ENCODE measurements around the gene KIF18A. TPM values are rescaled to one million over a fixed set of nuclear protein-coding genes. Genes with fewer than 3 reads are reported as not detected.

Gene KIF18A
- total and polyA plus RNA-seq, 2 of the 13 experiments (the other 11 are each of a cell fraction or from before 2014, with no cell fraction given), result 3.4 to 14.4 TPM

DNA sequence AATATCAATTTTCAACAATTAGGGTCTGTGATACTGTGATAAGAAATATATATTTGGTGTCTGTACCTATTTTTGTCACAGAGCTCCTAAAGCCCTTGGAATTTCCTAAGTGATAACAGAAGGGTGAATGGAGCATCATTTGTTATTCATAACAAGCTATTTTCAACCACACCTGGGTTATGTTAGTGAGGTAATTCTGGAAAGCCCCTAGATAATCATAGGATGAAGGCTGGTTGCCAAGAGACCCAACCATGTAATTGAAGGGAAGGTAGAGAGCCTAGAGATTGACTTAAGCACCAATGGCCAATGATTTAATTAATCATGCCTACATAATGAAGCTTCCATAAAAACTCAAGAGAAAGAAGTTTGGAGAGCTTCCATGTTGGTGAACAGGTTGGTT is 109.4 kb downstream of the KIF18A start:
- FAIRE-seq, result no peak
- no peak for ATAC-seq

More for the DNA sequence above, 109.4 kb downstream of the KIF18A start:
- Histone ChIP-seq H3K4me2 (ENCODE audit: low read depth, low read length) (no peak overlapping the region), H3K36me3 (replicated peaks in 1 of 2; ENCODE audit: control insufficient read depth in 1 of 2, insufficient read depth in 2 of 2, low read length in 2 of 2) (no peaks in the 10 kb centered on the region), H3K9ac (ENCODE audit: insufficient read depth, low read depth, low read length) (no peak overlapping the region), H3K4me3 (replicated peaks in 1 of 3; ENCODE audit: insufficient read depth in 1 of 3, low read depth in 2 of 3, low read length in 3 of 3) (no peak overlapping the region), H3K79me2 (ENCODE audit: insufficient read depth, low read length) (no peaks in the 10 kb centered on the region), H3K27me3 (ENCODE audit: control insufficient read depth in 1 of 2, insufficient read depth in 2 of 2, low read length in 2 of 2) (no peaks in the 10 kb centered on the region), H3K9me3 (ENCODE audit: low read length) (peaks cover 53% of the 10 kb centered on the region), H3K4me1 (ENCODE audit: insufficient read depth, low read length) (no peaks in the 10 kb centered on the region), H2AFZ (ENCODE audit: low read length) (no peak overlapping the region), H3K27ac (ENCODE audit: extremely low read length, insufficient read depth, low read length) (no peak overlapping the region), H4K20me1 (ENCODE audit: insufficient read depth, low read length) (no peaks in the 10 kb centered on the region)
- no TSS peak for BruUV-seq (replicated peaks)
- ChIA-PET POLR2A (no interaction called here), CTCF (ENCODE audit: low intra/inter-chr PET ratio, low total read pairs) (no interaction called here)
- no peak for DNase-seq (ENCODE audit: low spot score)
- no peak for TF ChIP-seq RARA (CRISPR knock-in tag; IDR thresholded peaks at IDR 0.05)
- TF ChIP-seq, protein P1, sequence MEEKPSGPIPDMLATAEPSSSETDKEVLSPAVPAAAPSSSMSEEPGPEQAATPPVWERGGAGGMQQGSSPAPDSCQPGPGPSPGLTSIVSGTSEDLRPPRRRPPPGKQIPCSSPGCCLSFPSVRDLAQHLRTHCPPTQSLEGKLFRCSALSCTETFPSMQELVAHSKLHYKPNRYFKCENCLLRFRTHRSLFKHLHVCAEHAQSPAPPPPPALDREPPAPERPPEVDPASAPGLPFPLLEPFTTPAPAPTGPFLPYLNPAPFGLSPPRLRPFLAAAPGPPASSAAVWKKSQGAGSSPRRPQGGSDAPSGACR (CRISPR knock-in tag; IDR thresholded peaks at IDR 0.05), result no peak
- no peak for TF ChIP-seq ZNF468 (CRISPR knock-in tag; IDR thresholded peaks at IDR 0.05)
- TF ChIP-seq CEBPB (IDR thresholded peaks at IDR 0.05; ENCODE audit: borderline replicate concordance, low read depth, low read length), result no peak
- no peak for TF ChIP-seq ZNF256 (CRISPR knock-in tag; conservative IDR thresholded peaks at IDR 0.05)
- TF ChIP-seq ZNF34 (CRISPR knock-in tag; IDR thresholded peaks at IDR 0.05; ENCODE audit: borderline replicate concordance), result no peak
- no peak for TF ChIP-seq SIX4 (CRISPR knock-in tag; IDR thresholded peaks at IDR 0.05)
- TF ChIP-seq ZNF230 (CRISPR knock-in tag; IDR thresholded peaks at IDR 0.05), result no peak
- TF ChIP-seq, protein P2, sequence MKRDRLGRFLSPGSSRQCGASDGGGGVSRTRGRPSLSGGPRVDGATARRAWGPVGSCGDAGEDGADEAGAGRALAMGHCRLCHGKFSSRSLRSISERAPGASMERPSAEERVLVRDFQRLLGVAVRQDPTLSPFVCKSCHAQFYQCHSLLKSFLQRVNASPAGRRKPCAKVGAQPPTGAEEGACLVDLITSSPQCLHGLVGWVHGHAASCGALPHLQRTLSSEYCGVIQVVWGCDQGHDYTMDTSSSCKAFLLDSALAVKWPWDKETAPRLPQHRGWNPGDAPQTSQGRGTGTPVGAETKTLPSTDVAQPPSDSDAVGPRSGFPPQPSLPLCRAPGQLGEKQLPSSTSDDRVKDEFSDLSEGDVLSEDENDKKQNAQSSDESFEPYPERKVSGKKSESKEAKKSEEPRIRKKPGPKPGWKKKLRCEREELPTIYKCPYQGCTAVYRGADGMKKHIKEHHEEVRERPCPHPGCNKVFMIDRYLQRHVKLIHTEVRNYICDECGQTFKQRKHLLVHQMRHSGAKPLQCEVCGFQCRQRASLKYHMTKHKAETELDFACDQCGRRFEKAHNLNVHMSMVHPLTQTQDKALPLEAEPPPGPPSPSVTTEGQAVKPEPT (CRISPR knock-in tag; IDR thresholded peaks at IDR 0.05; ENCODE audit: low read depth), result no peak
- no peak for TF ChIP-seq KLF6 (CRISPR knock-in tag; IDR thresholded peaks at IDR 0.05)
- TF ChIP-seq FOXM1 (CRISPR knock-in tag; IDR thresholded peaks at IDR 0.05), result no peak
- TF ChIP-seq XRCC5 (optimal IDR thresholded peaks at IDR 0.05; ENCODE audit: low read length), result no peak
- no peak for TF ChIP-seq ZNF749 (CRISPR knock-in tag; IDR thresholded peaks at IDR 0.05; ENCODE audit: borderline replicate concordance)
- no peak for TF ChIP-seq CHCHD3 (CRISPR knock-in tag; IDR thresholded peaks at IDR 0.05)
- no peak for TF ChIP-seq PRPF4 (IDR thresholded peaks at IDR 0.05; ENCODE audit: low read depth, low read length, poor library complexity, severe bottlenecking)
- TF ChIP-seq ZNF75D (CRISPR knock-in tag; IDR thresholded peaks at IDR 0.05; ENCODE audit: borderline replicate concordance), result no peak
- TF ChIP-seq, protein P3, sequence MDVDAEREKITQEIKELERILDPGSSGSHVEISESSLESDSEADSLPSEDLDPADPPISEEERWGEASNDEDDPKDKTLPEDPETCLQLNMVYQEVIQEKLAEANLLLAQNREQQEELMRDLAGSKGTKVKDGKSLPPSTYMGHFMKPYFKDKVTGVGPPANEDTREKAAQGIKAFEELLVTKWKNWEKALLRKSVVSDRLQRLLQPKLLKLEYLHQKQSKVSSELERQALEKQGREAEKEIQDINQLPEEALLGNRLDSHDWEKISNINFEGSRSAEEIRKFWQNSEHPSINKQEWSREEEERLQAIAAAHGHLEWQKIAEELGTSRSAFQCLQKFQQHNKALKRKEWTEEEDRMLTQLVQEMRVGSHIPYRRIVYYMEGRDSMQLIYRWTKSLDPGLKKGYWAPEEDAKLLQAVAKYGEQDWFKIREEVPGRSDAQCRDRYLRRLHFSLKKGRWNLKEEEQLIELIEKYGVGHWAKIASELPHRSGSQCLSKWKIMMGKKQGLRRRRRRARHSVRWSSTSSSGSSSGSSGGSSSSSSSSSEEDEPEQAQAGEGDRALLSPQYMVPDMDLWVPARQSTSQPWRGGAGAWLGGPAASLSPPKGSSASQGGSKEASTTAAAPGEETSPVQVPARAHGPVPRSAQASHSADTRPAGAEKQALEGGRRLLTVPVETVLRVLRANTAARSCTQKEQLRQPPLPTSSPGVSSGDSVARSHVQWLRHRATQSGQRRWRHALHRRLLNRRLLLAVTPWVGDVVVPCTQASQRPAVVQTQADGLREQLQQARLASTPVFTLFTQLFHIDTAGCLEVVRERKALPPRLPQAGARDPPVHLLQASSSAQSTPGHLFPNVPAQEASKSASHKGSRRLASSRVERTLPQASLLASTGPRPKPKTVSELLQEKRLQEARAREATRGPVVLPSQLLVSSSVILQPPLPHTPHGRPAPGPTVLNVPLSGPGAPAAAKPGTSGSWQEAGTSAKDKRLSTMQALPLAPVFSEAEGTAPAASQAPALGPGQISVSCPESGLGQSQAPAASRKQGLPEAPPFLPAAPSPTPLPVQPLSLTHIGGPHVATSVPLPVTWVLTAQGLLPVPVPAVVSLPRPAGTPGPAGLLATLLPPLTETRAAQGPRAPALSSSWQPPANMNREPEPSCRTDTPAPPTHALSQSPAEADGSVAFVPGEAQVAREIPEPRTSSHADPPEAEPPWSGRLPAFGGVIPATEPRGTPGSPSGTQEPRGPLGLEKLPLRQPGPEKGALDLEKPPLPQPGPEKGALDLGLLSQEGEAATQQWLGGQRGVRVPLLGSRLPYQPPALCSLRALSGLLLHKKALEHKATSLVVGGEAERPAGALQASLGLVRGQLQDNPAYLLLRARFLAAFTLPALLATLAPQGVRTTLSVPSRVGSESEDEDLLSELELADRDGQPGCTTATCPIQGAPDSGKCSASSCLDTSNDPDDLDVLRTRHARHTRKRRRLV (CRISPR knock-in tag; IDR thresholded peaks at IDR 0.05), result no peak
- in situ Hi-C loops (cut with HindIII; ENCODE audit: extremely low pct_ligation_motif_present, low pct_unique_long_range_greater_than_20kb), result no loop called here
- intact Hi-C loops (cut with micrococcal nuclease; ENCODE audit: unreplicated experiment), result no loop called here
